H9 (cell line): ENCODE results near the gene PWWP2B. TPM values are rescaled to one million over a fixed set of nuclear protein-coding genes. Genes with fewer than 3 reads are reported as not detected.
A peak's percentile ranks its signal among the peaks of the same experiment; 100 is the strongest.

Experiments
- DNase-seq: peaks from one replicate; pipeline ENCODE4 v3.0.0-alpha.2; 2017
- H2AFZ ChIP-seq: one replicate; pipeline ENCODE4 v1.6.1; 2013; ENCODE audit warnings: mild to moderate bottlenecking, low read length, control low read depth, moderate library complexity
- H2AK5ac ChIP-seq: 2 replicates; pipeline ENCODE4 v1.6.1; 2013; ENCODE audit warnings: low read length, control low read depth, mixed read lengths; ENCODE audit not compliant: insufficient read length
- H2BK120ac ChIP-seq: one replicate; pipeline ENCODE4 v1.6.1; 2013; ENCODE audit warnings: low read depth, mild to moderate bottlenecking, low read length, control low read depth, inconsistent platforms; ENCODE audit not compliant: poor library complexity, severe bottlenecking
- H2BK12ac ChIP-seq: 2 replicates; pipeline ENCODE4 v1.6.1; 2013; ENCODE audit warnings: low read length, control low read depth, mixed read lengths, low read depth; ENCODE audit not compliant: insufficient read length
- H2BK15ac ChIP-seq: 2 replicates; pipeline ENCODE4 v1.6.1; 2013; ENCODE audit warnings: low read depth, low read length, control low read depth
- H2BK20ac ChIP-seq: one replicate; pipeline ENCODE4 v1.6.1; 2013; ENCODE audit warnings: low read depth, mild to moderate bottlenecking, low read length, control low read depth, inconsistent platforms; ENCODE audit not compliant: poor library complexity, severe bottlenecking
- H2BK5ac ChIP-seq: 2 replicates; pipeline ENCODE4 v1.6.1; 2013; ENCODE audit warnings: low read length, control low read depth, mixed read lengths; ENCODE audit not compliant: insufficient read length
- H3K14ac ChIP-seq: 2 replicates; pipeline ENCODE4 v1.6.1; 2013; ENCODE audit warnings: low read length, control low read depth; ENCODE audit not compliant: insufficient read depth
- H3K18ac ChIP-seq: 2 replicates; pipeline ENCODE4 v1.6.1; 2013; ENCODE audit warnings: low read depth, mild to moderate bottlenecking, mixed read lengths, low read length, control low read depth; ENCODE audit not compliant: insufficient read length
- H3K23ac ChIP-seq: 2 replicates; pipeline ENCODE4 v1.6.1; 2013; ENCODE audit warnings: low read length, control low read depth, mixed read lengths, low read depth; ENCODE audit not compliant: insufficient read length
- H3K23me2 ChIP-seq: 2 replicates; pipeline ENCODE4 v1.6.1; 2013; ENCODE audit warnings: low read depth, mild to moderate bottlenecking, mixed read lengths, low read length, control low read depth; ENCODE audit not compliant: insufficient read length, poor library complexity, severe bottlenecking
- H3K27ac ChIP-seq: 2 replicates; pipeline ENCODE4 v1.5.1; 2013; ENCODE audit warnings: low read length, control low read depth, mixed read lengths, low read depth; ENCODE audit not compliant: insufficient read length
- H3K27me3 ChIP-seq: 2 replicates; pipeline ENCODE4 v1.6.1; 2013; ENCODE audit warnings: low read length, control low read depth, inconsistent platforms; ENCODE audit not compliant: insufficient read depth
- H3K4ac ChIP-seq: 2 replicates; pipeline ENCODE4 v1.6.1; 2013; ENCODE audit warnings: low read depth, mild to moderate bottlenecking, control low read depth, inconsistent platforms, low read length, moderate library complexity
- H3K4me1 ChIP-seq: 2 replicates; pipeline ENCODE4 v1.6.1; 2013; ENCODE audit warnings: low read length, control low read depth, inconsistent platforms; ENCODE audit not compliant: insufficient read depth
- H3K4me2 ChIP-seq: 2 replicates; pipeline ENCODE4 v1.6.1; 2013; ENCODE audit warnings: low read length, control low read depth, mixed read lengths; ENCODE audit not compliant: insufficient read length, insufficient read depth
- H3K56ac ChIP-seq: 2 replicates; pipeline ENCODE4 v1.6.1; 2013; ENCODE audit warnings: low read depth, mild to moderate bottlenecking, mixed read lengths, low read length, control low read depth; ENCODE audit not compliant: insufficient read length
- H3K79me1 ChIP-seq: 2 replicates; pipeline ENCODE4 v1.6.1; 2013; ENCODE audit warnings: low read depth, mild to moderate bottlenecking, moderate library complexity, low read length, control low read depth, inconsistent platforms; ENCODE audit not compliant: insufficient read depth, poor library complexity, severe bottlenecking
- H3K79me2 ChIP-seq: 2 replicates; pipeline ENCODE4 v1.6.1; 2013; ENCODE audit warnings: low read length, control low read depth, inconsistent platforms; ENCODE audit not compliant: insufficient read depth
- H3K9ac ChIP-seq: 2 replicates; pipeline ENCODE4 v1.6.1; 2013; ENCODE audit warnings: low read length, control low read depth, mixed read lengths; ENCODE audit not compliant: insufficient read length; ENCODE audit errors: extremely low read depth
- H3K9me3 ChIP-seq: one replicate; pipeline ENCODE4 v1.6.1; 2013; ENCODE audit warnings: low read depth, low read length, inconsistent platforms; ENCODE audit not compliant: control insufficient read depth
- H3T11ph ChIP-seq: one replicate; pipeline ENCODE4 v1.6.1; 2013; ENCODE audit warnings: mild to moderate bottlenecking, low read length, control low read depth, inconsistent platforms
- H4K20me1 ChIP-seq: one replicate; pipeline ENCODE4 v1.6.1; 2013; ENCODE audit not compliant: control insufficient read depth, insufficient read length, insufficient read depth
- H4K5ac ChIP-seq: 2 replicates; pipeline ENCODE4 v1.6.1; 2013; ENCODE audit warnings: low read depth, mild to moderate bottlenecking, mixed read lengths, low read length, control low read depth; ENCODE audit not compliant: insufficient read length
- H4K8ac ChIP-seq: replicated peaks from 2 replicates; pipeline ENCODE4 v1.6.1; 2013; ENCODE audit warnings: low read length, control low read depth, mixed read lengths, low read depth; ENCODE audit not compliant: insufficient read length
- H4K91ac ChIP-seq: 2 replicates; pipeline ENCODE4 v1.6.1; 2013; ENCODE audit warnings: low read depth, mild to moderate bottlenecking, moderate library complexity, mixed read lengths, low read length, control low read depth; ENCODE audit not compliant: insufficient read length
- H3K27ac Mint-ChIP-seq, 3 experiments: 2 replicates in 2 of 3; 3 replicates in 1 of 3; pipeline ENCODE4 v1.8.0; 2020 to 2021; ENCODE audit warnings: mixed read lengths in 3 of 3, mild to moderate bottlenecking in 1 of 3, moderate library complexity in 1 of 3
- H3K27me3 Mint-ChIP-seq: 2 replicates; pipeline ENCODE4 v1.8.0; 2021; ENCODE audit warnings: low read depth, mild to moderate bottlenecking, moderate library complexity, mixed read lengths
- H3K36me3 Mint-ChIP-seq, 3 experiments: 2 replicates in 2 of 3; 3 replicates in 1 of 3; pipeline ENCODE4 v1.8.0; 2020 to 2021; ENCODE audit warnings: low read depth in 3 of 3, mixed read lengths in 3 of 3; ENCODE audit not compliant: insufficient read depth in 1 of 3
- H3K4me1 Mint-ChIP-seq, 2 experiments: 2 replicates each; pipeline ENCODE4 v1.8.0; 2020; ENCODE audit warnings: mixed read lengths in 2 of 2
- H3K4me3 Mint-ChIP-seq, 2 experiments: 2 replicates in 1 of 2; 3 replicates in 1 of 2; pipeline ENCODE4 v1.8.0; 2020 to 2021; ENCODE audit warnings: mild to moderate bottlenecking in 2 of 2, mixed read lengths in 2 of 2, moderate library complexity in 1 of 2
- H3K9me3 Mint-ChIP-seq, 2 experiments: 2 replicates in 1 of 2; 3 replicates in 1 of 2; pipeline ENCODE4 v1.8.0; 2020; ENCODE audit warnings: mild to moderate bottlenecking in 2 of 2, mixed read lengths in 2 of 2, moderate library complexity in 1 of 2
- WGBS: extraction: QIAGEN DNeasy Blood & Tissue Kit; methylation state at CpG from one replicate; pipeline ENCODE4 v1.1.7; 2013; ENCODE audit warnings: missing lambda C conversion rate, low lambda C conversion rate, mixed read lengths; ENCODE audit not compliant: insufficient read length; ENCODE audit errors: extremely low coverage; 5-methylcytosine and 5-hydroxymethylcytosine counted together
- total RNA-seq: library from RNA; stranded (reverse); gene quantifications from 2 replicates; pipeline ENCODE4 v1.2.1, GENCODE V29; 2021
- TF ChIP-seq, protein P1 (sequence below): fragments of 200-600 bp; sonication (generic); conservative IDR thresholded peaks from 3 replicates; pipeline ENCODE4 v1.8.0; 2021; ENCODE audit warnings: antibody characterized with exemption, mild to moderate bottlenecking

The PWWP2B gene
- total RNA-seq, 1 experiment from 2014 or later, result 10.0 TPM

DNA sequence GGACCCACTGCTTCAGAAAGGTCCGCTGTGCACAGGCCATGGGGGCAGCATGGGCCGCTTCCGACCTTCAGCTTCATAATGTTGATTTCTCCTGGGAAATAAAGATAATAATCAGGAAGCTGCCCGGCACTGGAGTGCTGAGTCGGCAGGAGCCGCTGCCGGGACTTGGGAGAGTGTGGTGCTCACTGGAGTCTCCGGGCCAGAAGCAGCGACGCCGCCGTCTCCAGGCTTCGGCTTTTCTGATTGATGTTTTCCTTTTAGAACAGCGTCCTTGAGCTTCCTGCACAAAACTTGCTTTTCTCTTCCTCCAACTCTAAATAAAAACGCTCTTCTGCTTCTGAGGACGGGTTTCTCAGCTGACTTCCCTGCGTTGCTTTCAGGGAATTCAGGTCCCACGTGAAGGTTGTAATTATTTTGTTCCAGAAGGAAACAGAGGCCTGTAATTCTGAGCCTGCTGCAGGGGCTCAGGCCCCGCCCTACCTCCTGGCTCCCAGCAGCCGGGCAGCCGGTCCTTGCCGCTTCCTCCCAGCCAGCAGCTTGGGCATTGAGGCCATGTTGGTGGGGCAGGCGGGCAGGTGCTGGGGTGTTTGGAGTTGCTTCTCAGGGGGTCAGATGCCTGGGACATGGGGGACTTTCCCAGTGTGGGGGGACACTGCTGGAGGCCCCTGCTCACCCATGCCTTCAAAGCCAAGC, 14.7 kb downstream of the PWWP2B start:
- Histone ChIP-seq H3K18ac (no peak overlapping the region), H2BK12ac (no peak overlapping the region), H2BK20ac (no peak overlapping the region), H3K14ac (no peak overlapping the region; the same call in 1 of the 2 replicates), H3K56ac (no peak overlapping the region), H3K4ac (no peak overlapping the region; the same call in 1 of the 2 replicates), H2BK15ac (no peak overlapping the region), H4K8ac (no peak overlapping the region), H3K79me1 (no peaks in the 10 kb centered on the region), H2AK5ac (no peak overlapping the region), H3K9me3 (no peaks in the 10 kb centered on the region), H4K20me1 (no peaks in the 10 kb centered on the region), H4K91ac (peak overlapping the region; percentile 20), H4K5ac (no peak overlapping the region), H3K27me3 (no peaks in the 10 kb centered on the region; the same call in 1 of the 2 replicates), H3K9ac (no peak overlapping the region), H3K4me2 (no peak overlapping the region), H2BK120ac (no peak overlapping the region), H3T11ph (no peak overlapping the region), H3K27ac (no peak overlapping the region), H2BK5ac (no peak overlapping the region), H3K23ac (no peak overlapping the region), H2AFZ (no peak overlapping the region), H3K23me2 (no peaks in the 10 kb centered on the region), H3K4me1 (peaks cover 8% of the 10 kb centered on the region; the same call in 1 of the 2 replicates), H3K79me2 (no peaks in the 10 kb centered on the region; the same call in 1 of the 2 replicates)
- no peak overlapping the region for H3K4me3 Mint-ChIP-seq
- TF ChIP-seq, protein P1, sequence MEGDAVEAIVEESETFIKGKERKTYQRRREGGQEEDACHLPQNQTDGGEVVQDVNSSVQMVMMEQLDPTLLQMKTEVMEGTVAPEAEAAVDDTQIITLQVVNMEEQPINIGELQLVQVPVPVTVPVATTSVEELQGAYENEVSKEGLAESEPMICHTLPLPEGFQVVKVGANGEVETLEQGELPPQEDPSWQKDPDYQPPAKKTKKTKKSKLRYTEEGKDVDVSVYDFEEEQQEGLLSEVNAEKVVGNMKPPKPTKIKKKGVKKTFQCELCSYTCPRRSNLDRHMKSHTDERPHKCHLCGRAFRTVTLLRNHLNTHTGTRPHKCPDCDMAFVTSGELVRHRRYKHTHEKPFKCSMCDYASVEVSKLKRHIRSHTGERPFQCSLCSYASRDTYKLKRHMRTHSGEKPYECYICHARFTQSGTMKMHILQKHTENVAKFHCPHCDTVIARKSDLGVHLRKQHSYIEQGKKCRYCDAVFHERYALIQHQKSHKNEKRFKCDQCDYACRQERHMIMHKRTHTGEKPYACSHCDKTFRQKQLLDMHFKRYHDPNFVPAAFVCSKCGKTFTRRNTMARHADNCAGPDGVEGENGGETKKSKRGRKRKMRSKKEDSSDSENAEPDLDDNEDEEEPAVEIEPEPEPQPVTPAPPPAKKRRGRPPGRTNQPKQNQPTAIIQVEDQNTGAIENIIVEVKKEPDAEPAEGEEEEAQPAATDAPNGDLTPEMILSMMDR, result no peak
- peaks cover 3% of the 10 kb centered on the region; the same call in 1 of the 2 replicates for H3K27me3 Mint-ChIP-seq
- no peak for DNase-seq
- H3K36me3 Mint-ChIP-seq, result peaks cover 0 to 9% (median 2%) of the 10 kb centered on the region in 3 experiments; a peak in 5 of 7 replicates
- no CpG with 5 or more reads among the region's 23 CpGs for WGBS
- H3K9me3 Mint-ChIP-seq, result no peaks in the 10 kb centered on the region
- peaks cover 52 to 64% of the 10 kb centered on the region in 2 experiments for H3K4me1 Mint-ChIP-seq
- peak overlapping the region in 2 of 3 experiments; percentile 59 to 89; a peak in 5 of 7 replicates for H3K27ac Mint-ChIP-seq
